DMS79 treated with DMSO at 0.1 percent for 48 hours (cell line): ENCODE data around the gene UBALD2.
"Not testable (repeated sequence)": the region's sequence is repeated elsewhere in the genome, so short reads cannot be mapped to it uniquely, and the experiment has no call there.

Experiments used
- DNase-seq: peaks from one replicate; lab custom pipeline; 2025; lab: John Stamatoyannopoulos, UW

Gene UBALD2

GRCh38 chr17:76266244-76266938, 1.2 kb downstream of the UBALD2 start:
- DNase-seq = no peak

- no peak for DNase-seq
Measured at GRCh38 chr17:76267051-76267576, 2.0 kb downstream of the UBALD2 start.

GRCh38 chr17:76267581-76268001, 2.4 kb downstream of the UBALD2 start:
- DNase-seq = not testable (repeated sequence)

GRCh38 chr17:76268015-76268749, 3.0 kb downstream of the UBALD2 start:
- no peak for DNase-seq

- no peak for DNase-seq
Measured at GRCh38 chr17:76268991-76269981, 4.1 kb downstream of the UBALD2 start.

GRCh38 chr17:76270127-76270592, 5.0 kb downstream of the UBALD2 start:
- DNase-seq = no peak

- DNase-seq = no peak
Measured at GRCh38 chr17:76270770-76271668, 5.9 kb downstream of the UBALD2 start.

GRCh38 chr17:76271669-76272540, 6.8 kb downstream of the UBALD2 start:
- no peak for DNase-seq

- DNase-seq = no peak
Measured at GRCh38 chr17:76272541-76273444, 7.6 kb downstream of the UBALD2 start.

- DNase-seq = no peak
Measured at GRCh38 chr17:76273445-76274111, 8.4 kb downstream of the UBALD2 start.

GRCh38 chr17:76274112-76274956, 9.2 kb downstream of the UBALD2 start:
- no peak for DNase-seq

GRCh38 chr17:76275382-76276068, 10.4 kb downstream of the UBALD2 start:
- no peak for DNase-seq

GRCh38 chr17:76276069-76276431, 10.9 kb downstream of the UBALD2 start:
- DNase-seq = no peak

- DNase-seq = no peak
Measured at GRCh38 chr17:76276461-76277299, 11.5 kb downstream of the UBALD2 start.

GRCh38 chr17:76277300-76278267, 12.4 kb downstream of the UBALD2 start:
- DNase-seq = no peak
